ENCODE measurements around the gene HSD3B7.

HSD3B7 gene

GRCh38 chr16:30950516-30951065, 34.4 kb upstream of the HSD3B7 start:
- in situ Hi-C loops (cut with HindIII; ENCODE audit: low sequenced_read_pairs): no loop called here
- peak overlapping the region; percentile 83 for H3K4me3 ChIP-seq (ENCODE audit: low read depth, low read length)
- DNase-seq (ENCODE audit: low read depth): no peak
- TF ChIP-seq CTCF (IDR thresholded peaks at IDR 0.05; ENCODE audit: low read depth, low read length, missing control alignments): no peak

GRCh38 chr16:30951193-30951592, 33.8 kb upstream of the HSD3B7 start:
- TF ChIP-seq CTCF (IDR thresholded peaks at IDR 0.05; ENCODE audit: low read depth, low read length, missing control alignments): no peak
- in situ Hi-C loops (cut with HindIII; ENCODE audit: low sequenced_read_pairs): no loop called here
- no peak for DNase-seq (ENCODE audit: low read depth)
- no peak overlapping the region for H3K4me3 ChIP-seq (ENCODE audit: low read depth, low read length)

GRCh38 chr16:30951750-30952149, 33.3 kb upstream of the HSD3B7 start:
- peak; percentile 56 for DNase-seq (ENCODE audit: low read depth)

GRCh38 chr16:30953111-30953510, 31.9 kb upstream of the HSD3B7 start:
- DNase-seq (ENCODE audit: low read depth): no peak
- no peak overlapping the region for H3K4me3 ChIP-seq (ENCODE audit: low read depth, low read length)
- in situ Hi-C loops (cut with HindIII; ENCODE audit: low sequenced_read_pairs): no loop called here
- TF ChIP-seq CTCF (IDR thresholded peaks at IDR 0.05; ENCODE audit: low read depth, low read length, missing control alignments): no peak

More at GRCh38 chr16:30951750-30952149, 33.3 kb upstream of the HSD3B7 start:
- no peak overlapping the region for H3K4me3 ChIP-seq (ENCODE audit: low read depth, low read length)
- in situ Hi-C loops (cut with HindIII; ENCODE audit: low sequenced_read_pairs): no loop called here
- TF ChIP-seq CTCF (IDR thresholded peaks at IDR 0.05; ENCODE audit: low read depth, low read length, missing control alignments): no peak

- in situ Hi-C loops (cut with HindIII; ENCODE audit: low sequenced_read_pairs): no loop called here
- peak; percentile 47 for DNase-seq (ENCODE audit: low read depth)
- peak; percentile 84 for TF ChIP-seq CTCF (IDR thresholded peaks at IDR 0.05; ENCODE audit: low read depth, low read length, missing control alignments)
- H3K4me3 ChIP-seq (ENCODE audit: low read depth, low read length): no peak overlapping the region
These were observed 31.4 kb upstream of the HSD3B7 start for GRCh38 chr16:30953511-30954124.

- in situ Hi-C loops (cut with HindIII; ENCODE audit: low sequenced_read_pairs): no loop called here
- H3K4me3 ChIP-seq (ENCODE audit: low read depth, low read length): no peak overlapping the region
- no peak for DNase-seq (ENCODE audit: low read depth)
- no peak for TF ChIP-seq CTCF (IDR thresholded peaks at IDR 0.05; ENCODE audit: low read depth, low read length, missing control alignments)
These were observed 30.0 kb upstream of the HSD3B7 start for GRCh38 chr16:30954993-30955392.

Measured in astrocyte of the cerebellum (primary cell).